ENCODE results near the gene GLIPR2.
"Not testable (repeated sequence)": the region's sequence is repeated elsewhere in the genome, so short reads cannot be mapped to it uniquely, and the experiment has no call there.

GLIPR2 gene

DNA sequence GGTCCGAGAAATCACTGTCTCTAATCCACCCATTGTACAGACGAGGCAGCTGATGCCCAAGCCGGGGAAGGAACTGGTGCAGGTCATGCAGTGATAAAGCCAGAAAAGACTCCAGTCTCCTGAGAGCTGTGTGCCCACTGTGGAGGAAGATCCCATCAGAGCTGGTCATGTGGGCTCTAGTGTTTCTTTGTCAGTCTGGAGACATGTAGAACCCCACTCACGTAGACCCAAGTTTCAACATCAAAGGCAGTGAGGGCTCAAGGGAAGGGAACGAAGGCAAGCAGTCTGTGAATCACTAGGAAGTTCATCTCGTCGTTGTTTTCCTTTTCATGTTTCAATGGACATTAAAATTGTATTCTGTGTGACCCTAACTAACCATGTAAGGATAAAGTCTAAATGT lies 14.6 kb upstream of the GLIPR2 start:
- DNase-seq (ENCODE audit: low read depth in 2 of 3, low spot score in 2 of 3), result no peak

DNA sequence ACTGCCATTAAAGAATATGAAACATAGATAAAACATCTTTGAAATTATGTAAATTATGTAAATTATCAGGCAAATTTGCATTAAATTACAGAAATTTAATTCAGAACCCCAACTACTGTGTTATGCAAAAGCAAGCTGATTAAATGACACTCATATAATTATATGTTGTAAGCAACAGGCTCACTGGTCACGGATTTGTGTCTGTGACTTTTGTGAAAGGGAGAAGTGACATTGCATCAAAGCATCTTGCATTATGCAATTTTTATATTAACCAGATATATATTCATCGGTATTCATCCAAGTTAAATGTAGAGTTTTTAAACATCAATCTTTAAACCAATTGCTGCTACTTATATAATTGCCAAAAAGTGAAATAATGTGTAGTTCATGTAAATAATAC lies 13.0 kb upstream of the GLIPR2 start:
- no peak for DNase-seq (ENCODE audit: low read depth in 2 of 3, low spot score in 2 of 3)

DNA sequence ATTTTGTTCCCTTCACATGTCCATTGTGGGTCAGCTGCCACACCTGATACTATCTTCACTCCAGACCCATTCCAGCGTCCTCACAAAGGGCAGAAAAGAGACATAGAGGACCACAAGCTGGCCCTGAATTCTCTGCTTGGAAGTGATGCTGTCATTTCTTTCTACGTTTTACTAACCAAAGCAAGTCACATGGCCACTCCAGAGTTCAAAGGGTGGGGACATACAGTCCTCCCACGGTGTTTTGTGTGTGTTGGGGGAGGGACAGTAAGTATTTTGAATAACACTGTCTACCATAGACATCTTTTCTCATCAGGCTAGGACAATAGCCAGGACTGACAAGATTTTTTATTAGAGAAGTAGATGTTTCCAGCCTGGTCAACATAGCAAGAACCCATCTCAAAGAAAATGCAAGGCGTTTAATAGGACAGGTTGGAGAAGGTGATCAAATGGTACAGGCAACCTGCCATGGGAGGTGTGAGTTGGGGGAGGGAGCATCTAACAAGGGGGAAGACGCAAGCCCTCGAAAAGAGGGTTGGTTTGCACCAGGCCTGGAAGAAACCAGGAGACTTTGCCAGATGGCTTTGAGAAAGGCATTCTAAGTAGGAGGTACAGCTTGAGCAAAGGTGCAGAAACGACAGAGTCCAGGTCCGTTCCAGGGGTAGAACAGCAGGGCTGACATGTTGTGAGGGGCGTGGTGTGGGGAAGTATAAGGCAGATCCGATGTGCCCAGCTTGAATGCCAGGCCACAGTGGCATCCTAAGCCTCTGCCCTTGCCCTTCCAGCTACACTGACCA lies 11.3 kb upstream of the GLIPR2 start:
- DNase-seq (ENCODE audit: low read depth in 2 of 3, low spot score in 2 of 3), result no peak

DNA sequence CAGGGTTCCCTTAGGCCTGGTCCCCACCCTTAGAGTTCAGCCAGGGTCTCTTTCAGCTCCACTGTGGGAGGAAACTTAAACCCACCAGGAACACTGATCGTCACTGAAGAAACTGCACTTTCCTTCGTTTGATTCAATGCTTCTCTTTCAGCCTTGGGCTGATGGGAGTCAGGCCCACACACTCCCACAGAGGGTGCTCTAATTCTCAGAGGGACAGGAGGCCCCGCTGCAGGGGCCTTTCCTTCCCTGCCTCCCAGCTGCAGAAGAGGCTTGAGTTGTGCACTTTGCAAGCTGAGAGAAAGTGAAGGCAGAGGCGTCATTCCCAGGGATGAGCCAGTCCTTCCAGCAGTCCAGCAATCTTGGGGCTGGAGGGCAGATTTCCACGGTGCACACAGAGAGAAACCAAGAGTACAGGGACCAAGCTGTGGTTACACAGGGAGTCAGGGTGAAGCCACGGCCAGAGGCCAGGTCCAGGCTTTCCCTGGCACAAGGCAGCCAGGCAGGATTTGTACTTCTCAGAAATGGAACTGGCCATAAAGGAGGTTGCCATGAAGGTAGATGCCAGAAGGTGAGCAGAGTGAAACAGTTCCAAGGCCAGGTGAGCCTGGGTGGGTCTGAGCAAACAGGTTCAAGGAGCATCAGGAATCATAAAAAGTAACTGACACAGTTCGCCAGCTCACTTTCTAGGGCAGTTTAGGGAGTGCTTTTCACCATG lies 10.4 kb upstream of the GLIPR2 start:
- DNase-seq (ENCODE audit: low read depth in 2 of 3, low spot score in 2 of 3), result no peak

DNA sequence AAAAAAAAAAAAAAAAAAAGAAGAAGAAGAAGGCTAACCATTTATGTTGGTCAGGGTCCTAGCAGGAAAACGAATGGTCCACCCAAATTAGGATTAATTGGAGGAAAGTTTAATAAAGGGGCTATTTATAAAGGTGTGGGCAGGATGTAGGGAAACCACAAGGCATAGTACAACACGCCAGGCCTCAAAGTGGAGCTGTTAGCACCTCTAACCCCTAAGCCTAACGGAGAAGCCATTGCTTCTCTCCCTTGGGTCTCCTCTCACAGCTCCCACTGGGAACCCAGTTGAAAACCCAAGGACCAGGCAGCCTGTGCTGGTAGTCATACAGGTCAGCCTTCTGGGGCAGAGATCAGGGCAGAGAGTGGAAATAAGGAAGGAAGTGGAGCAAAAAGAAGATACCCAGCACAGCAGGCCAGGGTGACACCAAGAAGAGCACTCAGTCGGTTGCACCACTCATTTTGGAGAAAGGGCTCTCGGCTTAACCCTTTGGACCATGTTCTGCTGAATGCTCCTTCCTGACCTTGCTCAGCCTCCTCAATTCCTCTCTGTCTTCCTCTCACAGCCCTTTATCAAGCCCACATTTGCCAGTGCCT lies 8.8 kb upstream of the GLIPR2 start:
- DNase-seq (ENCODE audit: low read depth in 2 of 3, low spot score in 2 of 3), result no peak

DNA sequence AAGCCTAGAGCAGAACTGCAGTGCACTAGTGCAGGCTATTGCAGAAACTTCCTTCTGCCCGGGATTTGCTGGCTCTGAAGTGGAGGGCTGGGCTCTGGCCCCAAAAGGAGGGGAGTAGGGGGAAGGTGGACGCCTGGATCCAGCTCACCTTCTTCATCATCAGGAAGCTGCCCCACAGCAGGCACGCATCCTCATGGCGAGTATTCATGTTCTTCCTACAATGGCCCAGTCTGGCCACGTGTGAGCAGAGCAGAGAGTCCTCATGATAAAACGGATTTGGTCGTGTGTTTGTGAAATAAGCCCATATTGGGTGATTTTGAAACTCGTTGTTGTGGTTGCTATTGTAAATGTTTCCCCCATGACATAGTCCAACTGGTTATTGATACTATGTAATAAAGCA lies 8.2 kb upstream of the GLIPR2 start:
- DNase-seq (ENCODE audit: low read depth in 2 of 3, low spot score in 2 of 3), result no peak

DNA sequence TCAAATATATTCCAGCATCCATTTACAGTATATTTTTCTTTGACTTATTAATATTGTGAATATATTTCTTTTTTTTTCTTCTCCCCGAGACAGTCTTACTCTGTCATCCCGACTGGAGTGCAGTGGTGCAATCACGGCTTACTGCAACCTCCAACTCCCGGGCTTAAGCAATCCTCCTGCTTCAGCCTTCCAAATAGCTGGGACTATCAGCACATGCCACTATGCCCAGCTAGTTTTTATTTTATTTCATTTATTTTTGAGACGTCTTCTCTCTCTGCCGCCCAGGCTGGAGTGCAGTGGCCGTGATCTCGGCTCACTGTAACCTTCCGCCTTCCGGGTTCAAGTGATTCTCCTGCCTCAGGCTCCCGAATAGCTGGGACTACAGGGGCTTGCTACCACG lies 7.4 kb upstream of the GLIPR2 start:
- no peak for DNase-seq (ENCODE audit: low read depth in 2 of 3, low spot score in 2 of 3)

DNA sequence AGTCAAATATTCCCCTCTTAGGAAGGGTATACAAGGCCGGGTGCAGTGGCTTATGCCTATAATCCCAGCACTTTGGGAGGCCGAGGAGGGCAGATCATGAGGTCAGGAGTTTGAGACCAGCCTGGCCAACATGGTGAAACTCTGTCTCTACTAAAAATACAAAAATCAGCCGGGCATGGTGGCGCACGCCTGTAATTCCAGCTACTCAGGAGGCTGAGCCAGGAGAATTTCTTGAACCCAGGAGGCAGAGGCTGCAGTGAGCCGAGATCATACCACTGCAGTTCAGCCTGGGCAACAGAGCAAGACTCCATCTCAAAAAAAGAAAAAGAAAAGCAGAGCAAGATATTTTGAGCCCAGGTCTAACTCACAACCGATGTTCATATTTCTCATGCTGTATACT lies 4.9 kb upstream of the GLIPR2 start:
- not testable (repeated sequence) for DNase-seq (ENCODE audit: low read depth in 2 of 3, low spot score in 2 of 3)

DNA sequence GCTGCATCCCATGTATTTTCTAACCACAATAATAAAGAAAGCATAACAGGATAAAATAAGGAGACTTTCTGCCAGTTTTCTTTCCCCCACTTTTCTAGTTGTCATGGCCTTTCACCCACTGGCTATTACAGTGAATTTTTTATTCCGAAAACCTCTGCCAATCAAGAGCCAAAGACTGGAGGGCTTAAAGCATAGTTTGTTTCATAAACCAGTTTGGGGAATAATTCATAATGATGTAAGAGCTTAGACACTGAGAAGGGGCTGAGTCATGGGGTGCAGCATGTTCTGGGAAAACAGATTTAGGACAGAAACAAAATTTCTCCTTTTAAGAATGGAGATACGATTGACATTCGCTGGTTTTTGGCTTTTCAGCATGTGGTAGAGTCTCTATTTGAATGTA lies 4.4 kb upstream of the GLIPR2 start:
- DNase-seq (ENCODE audit: low read depth in 2 of 3, low spot score in 2 of 3), result no peak

DNA sequence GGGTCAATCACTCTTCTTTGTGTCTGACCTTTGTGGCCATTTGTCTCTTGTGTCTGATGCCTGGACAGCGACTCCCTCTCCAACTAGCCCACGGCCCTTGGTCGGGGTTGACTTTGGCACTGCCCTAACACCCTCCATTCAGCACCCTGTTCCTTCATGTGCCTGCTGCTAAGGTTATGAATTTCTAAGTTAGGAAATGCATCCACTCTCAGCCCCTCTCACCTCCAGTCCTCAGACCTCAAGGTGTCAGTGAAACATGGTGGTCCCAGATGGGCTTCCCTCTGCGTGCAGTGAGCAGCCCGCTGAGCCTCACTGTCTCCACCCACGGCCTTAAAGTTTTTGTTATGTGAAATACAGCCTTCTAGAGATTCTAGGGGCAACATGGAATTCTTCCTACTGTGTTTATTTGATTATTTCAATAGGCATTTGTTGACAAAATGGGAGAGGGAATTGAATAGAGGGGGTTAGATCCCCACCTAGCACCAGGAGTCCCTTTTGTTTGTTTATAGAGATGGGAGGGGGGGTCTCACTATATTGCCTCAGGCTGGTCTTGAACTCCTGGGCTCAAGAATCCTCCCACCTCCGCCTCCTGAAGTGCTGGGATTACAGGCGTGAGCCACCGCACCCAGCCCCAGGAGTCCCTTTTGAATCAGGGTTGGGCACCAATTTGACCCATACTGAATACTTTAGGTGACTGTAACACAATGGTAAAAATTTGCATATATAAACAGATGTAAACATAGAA lies 1.6 kb upstream of the GLIPR2 start:
- DNase-seq (ENCODE audit: low read depth in 2 of 3, low spot score in 2 of 3), result no peak

DNA sequence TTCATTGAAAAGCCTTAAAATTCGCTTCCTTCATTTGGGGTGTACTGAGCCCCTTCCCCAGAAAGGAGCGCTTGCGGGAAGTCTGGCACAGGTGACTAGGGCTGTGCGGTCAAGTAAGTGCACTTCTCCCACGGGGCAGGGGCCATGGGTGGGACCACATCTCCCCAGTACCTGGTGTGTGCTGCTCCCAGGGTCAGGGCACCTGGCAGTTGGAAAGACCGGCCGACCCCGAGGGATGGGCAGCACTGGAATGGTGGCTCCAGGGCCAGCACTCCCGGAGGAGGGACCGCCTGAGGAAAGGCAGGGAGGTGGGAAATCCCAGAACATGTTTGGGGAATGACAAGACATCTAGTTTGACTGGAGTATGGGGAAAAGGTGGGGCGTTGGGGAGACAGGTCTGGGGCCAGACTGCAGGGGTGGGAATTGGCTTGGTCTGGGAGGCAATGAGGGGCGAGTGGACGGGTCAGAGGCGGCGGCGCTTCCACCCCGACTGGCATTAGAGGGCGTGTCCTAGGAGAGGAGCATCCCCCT lies 727 bp upstream of the GLIPR2 start:
- no peak for DNase-seq (ENCODE audit: low read depth in 2 of 3, low spot score in 2 of 3)

DNA sequence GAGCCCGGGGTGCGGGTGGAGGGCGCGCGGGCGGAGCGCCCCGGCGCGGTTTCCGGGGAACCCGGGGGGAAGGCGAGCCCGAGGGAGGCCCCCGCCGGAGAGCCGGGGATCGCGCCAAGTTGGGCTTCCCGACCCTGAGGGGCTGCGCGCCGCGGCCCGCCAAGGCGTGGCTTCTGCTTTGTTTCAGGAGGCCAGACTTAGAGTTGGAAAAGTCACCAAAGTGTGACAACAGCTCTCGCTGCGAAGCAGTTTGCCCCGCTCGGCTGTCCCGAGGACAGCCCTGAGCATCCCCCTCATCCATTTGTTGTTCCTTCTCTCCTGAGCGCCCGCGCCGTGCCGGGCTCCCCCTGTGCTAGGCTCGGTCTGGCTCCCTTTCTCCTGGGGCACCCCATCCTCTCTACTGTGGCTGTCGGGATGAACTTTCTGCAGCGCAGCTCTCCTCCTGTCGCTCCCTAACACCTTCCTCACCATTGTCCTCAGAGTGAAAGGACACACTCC lies 410 bp downstream of the GLIPR2 start:
- no peak for DNase-seq (ENCODE audit: low read depth in 2 of 3, low spot score in 2 of 3)

DNA sequence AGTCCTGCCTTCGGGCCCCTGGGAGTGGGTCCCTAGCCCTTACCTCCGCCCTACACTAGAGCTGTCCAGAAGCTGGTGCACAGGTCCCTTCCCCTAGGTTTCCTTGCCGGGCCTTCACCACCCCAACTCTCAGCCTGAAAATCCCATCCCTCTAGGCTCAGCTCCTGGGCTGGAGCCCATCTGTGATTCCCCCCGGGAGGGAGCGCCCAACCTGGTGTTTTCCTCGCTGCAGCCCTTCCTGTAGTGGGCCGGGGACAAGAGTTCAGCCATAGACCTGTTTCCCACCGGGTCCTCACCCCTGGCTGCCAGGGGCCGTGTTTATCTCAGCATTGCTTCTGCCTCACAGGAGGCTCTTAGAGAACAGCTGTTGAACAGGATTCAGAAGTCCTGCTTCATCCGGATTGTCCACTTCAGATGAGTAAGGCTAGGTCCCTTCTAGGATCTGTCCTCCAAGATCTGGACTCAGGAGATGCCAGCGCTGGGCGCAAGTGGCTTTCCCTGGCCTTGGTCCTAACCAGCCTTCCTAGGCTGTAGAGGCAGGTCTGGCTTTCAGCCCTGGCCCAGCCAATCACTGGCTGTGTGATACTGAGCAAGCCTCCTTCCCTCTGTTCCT lies 965 bp downstream of the GLIPR2 start:
- no peak for DNase-seq (ENCODE audit: low read depth in 2 of 3, low spot score in 2 of 3)

DNA sequence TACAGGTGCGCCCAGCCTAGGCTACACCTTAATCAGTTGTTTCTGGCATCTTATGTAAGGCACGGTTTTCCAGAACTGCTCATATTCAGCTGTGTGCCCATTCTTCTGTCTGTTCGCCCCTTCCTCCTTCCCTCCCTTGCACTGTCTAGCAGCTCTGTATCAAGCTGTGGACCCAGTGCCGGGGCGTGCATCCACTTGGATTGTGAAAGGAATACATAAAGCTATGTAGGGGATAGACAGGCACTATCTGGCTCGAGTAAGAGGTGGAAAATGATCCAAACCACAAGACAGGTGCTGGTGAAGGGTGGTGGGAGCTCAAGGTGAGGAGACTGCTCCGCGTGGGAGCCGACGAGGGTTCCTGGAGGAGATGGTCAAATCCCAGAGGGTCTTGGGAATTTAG lies 2.0 kb downstream of the GLIPR2 start:
- DNase-seq (ENCODE audit: low read depth in 2 of 3, low spot score in 2 of 3), result no peak

DNA sequence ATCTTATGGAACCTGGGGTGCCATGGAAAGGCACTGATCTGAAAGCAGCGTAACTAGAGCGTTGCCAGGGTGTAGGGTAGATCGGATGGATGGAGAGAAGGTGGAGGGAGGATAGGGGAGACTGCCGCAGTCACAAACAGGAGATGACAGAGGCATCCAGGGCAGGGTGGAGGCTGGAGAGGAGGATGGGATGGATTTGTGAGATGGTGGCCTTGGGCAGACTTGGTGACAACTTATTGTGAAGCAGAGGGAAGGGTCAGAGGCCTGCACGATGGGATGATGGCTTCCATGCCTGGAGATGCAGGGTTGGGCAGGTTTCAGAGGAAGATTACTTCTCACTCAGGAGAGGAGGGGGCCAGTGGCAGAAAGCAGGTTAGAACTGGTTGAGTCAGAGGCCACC lies 2.4 kb downstream of the GLIPR2 start:
- DNase-seq (ENCODE audit: low read depth in 2 of 3, low spot score in 2 of 3), result no peak

DNA sequence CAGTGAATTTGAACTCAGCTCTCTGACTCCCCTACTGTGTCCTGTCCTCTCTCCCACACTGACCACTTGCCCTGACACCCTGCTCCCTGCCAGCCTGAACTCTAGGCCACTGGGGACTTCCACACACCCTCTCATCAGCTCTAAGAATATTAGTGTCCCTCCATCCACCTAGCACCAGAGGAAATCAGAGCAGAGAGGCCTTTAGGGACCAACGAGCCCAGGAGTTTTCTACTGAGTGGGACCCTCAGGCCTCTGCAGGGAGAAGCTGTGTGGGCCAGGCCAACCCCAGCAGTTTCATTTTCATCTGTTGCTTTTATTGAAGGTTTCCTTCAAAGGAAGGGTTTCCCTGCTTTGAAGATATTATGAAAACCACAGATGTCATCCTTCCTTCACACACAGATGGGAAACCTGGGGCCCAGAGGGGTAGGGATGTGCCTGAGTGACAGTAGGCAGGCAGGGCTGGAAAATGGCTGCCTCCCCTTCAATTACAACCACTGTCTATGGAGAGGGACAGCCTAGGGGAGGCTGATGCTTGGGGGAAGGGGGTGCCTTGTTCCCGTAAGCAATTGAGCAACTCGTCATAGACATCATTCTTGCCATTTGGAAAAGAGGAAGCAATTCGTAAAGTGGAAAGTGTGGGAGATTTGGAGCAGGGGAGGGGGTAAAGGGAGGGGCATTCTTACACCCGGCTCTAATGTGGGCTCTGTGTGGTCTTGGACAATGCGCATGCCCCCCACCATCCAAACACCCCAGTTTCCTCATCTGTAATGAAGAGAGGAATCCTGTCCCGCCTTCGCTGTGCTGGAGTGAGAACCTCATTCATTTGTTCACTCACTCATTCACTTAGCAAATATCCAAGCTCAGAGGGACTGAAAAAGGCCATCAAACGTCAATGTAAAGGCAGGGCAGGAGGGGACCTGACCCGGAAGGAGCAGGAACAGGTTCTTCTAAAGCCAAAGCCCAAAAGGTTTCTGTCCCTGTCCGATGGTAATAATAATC lies 3.9 kb downstream of the GLIPR2 start:
- no peak for DNase-seq (ENCODE audit: low read depth in 2 of 3, low spot score in 2 of 3)

DNA sequence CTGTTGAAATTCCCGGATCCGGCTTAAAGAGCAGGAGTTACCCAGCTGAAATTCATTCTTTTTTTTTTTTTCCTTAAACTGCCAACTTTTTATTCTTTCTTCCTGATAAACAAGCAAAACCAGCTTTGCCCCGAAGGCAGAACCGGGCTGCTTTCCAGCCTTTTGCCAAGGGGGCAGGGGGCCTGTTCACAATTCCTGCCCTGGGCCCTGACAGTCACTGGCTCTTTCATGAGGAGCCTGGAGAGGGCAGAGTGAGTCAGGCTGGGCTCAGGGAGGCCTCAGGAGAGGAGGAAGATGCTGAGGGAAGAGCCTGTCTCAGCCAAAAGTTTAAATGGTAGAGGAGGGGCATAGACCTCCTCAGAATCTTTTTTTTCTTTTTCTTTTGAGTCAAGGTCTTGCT lies 4.8 kb downstream of the GLIPR2 start:
- DNase-seq (ENCODE audit: low read depth in 2 of 3, low spot score in 2 of 3), result no peak

DNA sequence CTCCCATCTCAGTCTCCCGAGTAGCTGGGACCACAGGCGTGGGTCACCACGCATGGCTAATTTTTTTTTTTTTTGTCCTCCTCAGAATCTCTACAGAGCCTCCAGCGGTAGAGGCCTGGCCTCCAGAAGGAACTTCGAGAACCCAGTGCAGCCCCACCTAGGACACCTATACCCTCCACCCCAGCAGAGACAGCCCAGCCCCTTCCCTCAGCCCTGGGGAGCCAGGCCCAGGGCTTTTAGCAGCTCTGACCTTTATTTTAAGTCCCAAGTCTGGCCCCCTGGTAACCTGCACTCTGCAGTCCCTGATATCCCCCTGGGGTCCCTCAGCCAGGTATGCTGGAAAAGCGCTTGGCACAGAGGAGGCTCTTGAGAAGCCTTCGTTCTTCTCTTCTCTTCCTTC lies 5.2 kb downstream of the GLIPR2 start:
- DNase-seq (ENCODE audit: low read depth in 2 of 3, low spot score in 2 of 3), result no peak

DNA sequence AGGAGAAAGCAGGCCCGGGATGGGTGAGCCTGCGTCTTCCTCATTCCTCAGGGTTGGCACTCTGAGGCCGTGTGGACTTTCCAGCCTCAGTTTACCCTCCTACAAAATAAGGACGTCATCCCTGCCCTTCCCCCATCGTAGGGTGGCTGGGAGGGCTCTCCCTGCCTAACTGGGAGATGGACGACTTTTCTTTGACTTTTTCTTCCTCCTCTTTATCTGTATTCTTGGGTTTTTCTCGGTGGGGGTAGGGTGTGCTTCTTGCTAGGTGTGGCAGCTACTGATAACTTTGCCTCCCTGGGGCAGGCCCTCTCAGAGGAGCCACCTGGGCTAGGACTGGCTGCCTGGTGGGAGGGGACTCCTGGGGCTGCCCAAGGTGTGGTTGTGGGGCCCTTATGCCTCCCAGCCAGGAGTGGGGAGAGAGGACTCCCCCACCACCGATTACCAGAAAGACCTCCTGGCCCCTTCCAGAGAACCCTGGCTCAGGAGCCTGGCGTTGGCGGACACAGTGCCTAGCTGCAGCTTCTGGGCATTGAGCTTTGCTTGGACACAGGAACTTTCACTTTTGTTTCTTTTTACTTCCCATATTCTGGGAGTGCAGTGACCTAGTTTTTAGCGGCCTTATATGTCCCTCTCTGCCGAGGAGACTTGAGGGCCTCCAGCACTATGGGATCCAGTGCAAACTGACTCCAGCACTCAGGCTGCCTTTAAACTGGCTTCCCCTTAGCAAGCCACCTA lies 6.1 kb downstream of the GLIPR2 start:
- DNase-seq (ENCODE audit: low read depth in 2 of 3, low spot score in 2 of 3), result no peak

Measured in activated CD8-positive, alpha-beta memory T cell treated with anti-CD3 and anti-CD28 coated beads for 48 hours (primary cell).